ENCODE data around the gene KIF12. TPM values are rescaled to one million over a fixed set of nuclear protein-coding genes. Genes with fewer than 3 reads are reported as not detected.

The KIF12 gene
- total and polyA plus RNA-seq, 2 of the 8 experiments (the other 6 are each of a cell fraction or from before 2014, with no cell fraction given): 2.9 to 3.9 TPM

DNA sequence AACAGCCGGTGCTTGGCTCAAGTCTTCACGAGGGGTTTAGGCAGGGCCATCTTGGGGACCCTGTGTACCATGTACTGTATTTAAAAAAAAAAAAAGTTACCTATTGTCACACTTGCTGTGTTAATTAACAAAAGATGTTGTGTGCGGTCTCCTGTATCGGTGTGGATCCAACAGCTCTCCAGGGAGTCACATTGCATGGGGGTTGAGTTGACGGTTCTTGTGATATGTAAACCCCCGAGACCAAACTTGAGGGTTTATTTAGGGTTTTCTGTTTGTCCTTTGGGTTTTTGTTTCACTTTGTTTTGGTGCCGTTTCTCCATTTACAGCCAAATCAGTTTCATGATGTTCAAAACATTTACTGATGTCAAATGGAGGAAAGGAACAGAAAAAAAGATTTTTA lies 43.2 kb downstream of the KIF12 start:
- ChIA-PET CTCF (ENCODE audit: partially characterized antibody) (no interaction called here), POLR2A (ENCODE audit: partially characterized antibody) (no interaction called here)
- Histone ChIP-seq H3K9me3 (ENCODE audit: insufficient read depth in 2 of 2, low read depth in 1 of 2, low read length in 1 of 2) (no peaks in the 10 kb centered on the region), H4K20me1 (replicated peaks in 1 of 2; ENCODE audit: control insufficient read depth in 1 of 2, insufficient read depth in 2 of 2, low read length in 2 of 2) (peaks cover 0 to 3% of the 10 kb centered on the region in 2 experiments), H3K27ac (ENCODE audit: low read depth, low read length) (no peak overlapping the region), H3K79me1 (ENCODE audit: low read depth, low read length) (no peaks in the 10 kb centered on the region), H3K23me2 (ENCODE audit: low read depth, low read length) (no peaks in the 10 kb centered on the region), H3K23ac (ENCODE audit: insufficient read length) (no peak overlapping the region), H2BK120ac (replicated peaks; ENCODE audit: low read depth, low read length) (no peak overlapping the region), H2AFZ (ENCODE audit: low read length) (no peak overlapping the region), H4K5ac (ENCODE audit: insufficient read length, low read depth, low read length) (no peak overlapping the region), H3K79me2 (ENCODE audit: control insufficient read depth in 1 of 2, insufficient read depth in 2 of 2, low read length in 2 of 2) (no peaks in the 10 kb centered on the region), H3K9ac (replicated peaks in 1 of 4; ENCODE audit: extremely low read depth in 1 of 4, low read depth in 3 of 4, low read length in 3 of 4) (no peak overlapping the region), H3K36me3 (ENCODE audit: control insufficient read depth in 2 of 4, insufficient read depth in 4 of 4, low read length in 3 of 4) (peaks cover 0 to 6% (median 2%) of the 10 kb centered on the region in 4 experiments; a peak in 2 of 8 replicates), H4K91ac (replicated peaks; ENCODE audit: insufficient read length, low read length) (no peak overlapping the region), H3K4me1 (replicated peaks in 1 of 4; ENCODE audit: control insufficient read depth in 3 of 4, insufficient read depth in 4 of 4, low read length in 3 of 4) (no peaks in the 10 kb centered on the region), H3K4ac (replicated peaks; ENCODE audit: insufficient read length, low read depth, low read length) (no peak overlapping the region), H2BK12ac (ENCODE audit: low read depth, low read length) (no peak overlapping the region), H4K8ac (ENCODE audit: extremely low read depth, insufficient read depth, low read length) (no peak overlapping the region), H2BK20ac (ENCODE audit: low read length) (no peak overlapping the region), H3K56ac (replicated peaks; ENCODE audit: insufficient read length, low read depth, low read length) (no peak overlapping the region), H2BK15ac (ENCODE audit: low read length) (no peak overlapping the region), H2BK5ac (ENCODE audit: low read depth, low read length) (no peak overlapping the region), H3K18ac (ENCODE audit: extremely low read depth, low read length) (no peak overlapping the region), H3K27me3 (replicated peaks in 1 of 4; ENCODE audit: control insufficient read depth in 3 of 4, extremely low read depth in 1 of 4, insufficient read depth in 3 of 4, low read length in 3 of 4) (no peaks in the 10 kb centered on the region), H2AK5ac (ENCODE audit: low read depth, low read length) (no peak overlapping the region), H3K4me2 (ENCODE audit: insufficient read depth in 1 of 2, low read depth in 2 of 2, low read length in 2 of 2) (no peak overlapping the region), H3K14ac (ENCODE audit: insufficient read length) (no peak overlapping the region), H3K4me3 (ENCODE audit: extremely low read depth in 1 of 4, insufficient read depth in 2 of 4, low read depth in 3 of 4, low read length in 4 of 4) (no peak overlapping the region)
- DNase-seq (ENCODE audit: low read depth in 1 of 2, low spot score in 2 of 2): peak in 1 of 2 experiments; percentile 19
- FAIRE-seq: no peak
- 90% methylated on average over 7 of the region's 7 CpGs; no CpG with 5 or more reads in 1 of the 2 experiments for WGBS, 2 experiments (ENCODE audit: extremely low coverage in 1 of 2, insufficient coverage in 1 of 2, insufficient read length in 1 of 2, insufficient replicate concordance in 2 of 2, low coverage in 1 of 2, low lambda C conversion rate in 2 of 2, missing lambda C conversion rate in 1 of 2)
- TF ChIP-seq BCL11A (IDR thresholded peaks at IDR 0.05; ENCODE audit: low read depth in 2 of 2, low read length in 2 of 2) (no peak), JUND (IDR thresholded peaks at IDR 0.05; ENCODE audit: low read length) (no peak), NRF1 (IDR thresholded peaks at IDR 0.05; ENCODE audit: low read depth, low read length) (no peak), TEAD4 (IDR thresholded peaks at IDR 0.05; ENCODE audit: low read depth, low read length) (no peak), ZNF274 (IDR thresholded peaks at IDR 0.05; ENCODE audit: borderline replicate concordance, extremely low read depth, low read length) (no peak), CHD2 (IDR thresholded peaks at IDR 0.05; ENCODE audit: low read length) (no peak), JUN (IDR thresholded peaks at IDR 0.05; ENCODE audit: low read depth, low read length) (no peak)
- TF ChIP-seq, protein P1, sequence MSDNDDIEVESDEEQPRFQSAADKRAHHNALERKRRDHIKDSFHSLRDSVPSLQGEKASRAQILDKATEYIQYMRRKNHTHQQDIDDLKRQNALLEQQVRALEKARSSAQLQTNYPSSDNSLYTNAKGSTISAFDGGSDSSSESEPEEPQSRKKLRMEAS (IDR thresholded peaks at IDR 0.05): no peak
- TF ChIP-seq, protein P2, sequence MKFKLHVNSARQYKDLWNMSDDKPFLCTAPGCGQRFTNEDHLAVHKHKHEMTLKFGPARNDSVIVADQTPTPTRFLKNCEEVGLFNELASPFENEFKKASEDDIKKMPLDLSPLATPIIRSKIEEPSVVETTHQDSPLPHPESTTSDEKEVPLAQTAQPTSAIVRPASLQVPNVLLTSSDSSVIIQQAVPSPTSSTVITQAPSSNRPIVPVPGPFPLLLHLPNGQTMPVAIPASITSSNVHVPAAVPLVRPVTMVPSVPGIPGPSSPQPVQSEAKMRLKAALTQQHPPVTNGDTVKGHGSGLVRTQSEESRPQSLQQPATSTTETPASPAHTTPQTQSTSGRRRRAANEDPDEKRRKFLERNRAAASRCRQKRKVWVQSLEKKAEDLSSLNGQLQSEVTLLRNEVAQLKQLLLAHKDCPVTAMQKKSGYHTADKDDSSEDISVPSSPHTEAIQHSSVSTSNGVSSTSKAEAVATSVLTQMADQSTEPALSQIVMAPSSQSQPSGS (IDR thresholded peaks at IDR 0.05; ENCODE audit: low read length): no peak
- TF ChIP-seq, protein P3, sequence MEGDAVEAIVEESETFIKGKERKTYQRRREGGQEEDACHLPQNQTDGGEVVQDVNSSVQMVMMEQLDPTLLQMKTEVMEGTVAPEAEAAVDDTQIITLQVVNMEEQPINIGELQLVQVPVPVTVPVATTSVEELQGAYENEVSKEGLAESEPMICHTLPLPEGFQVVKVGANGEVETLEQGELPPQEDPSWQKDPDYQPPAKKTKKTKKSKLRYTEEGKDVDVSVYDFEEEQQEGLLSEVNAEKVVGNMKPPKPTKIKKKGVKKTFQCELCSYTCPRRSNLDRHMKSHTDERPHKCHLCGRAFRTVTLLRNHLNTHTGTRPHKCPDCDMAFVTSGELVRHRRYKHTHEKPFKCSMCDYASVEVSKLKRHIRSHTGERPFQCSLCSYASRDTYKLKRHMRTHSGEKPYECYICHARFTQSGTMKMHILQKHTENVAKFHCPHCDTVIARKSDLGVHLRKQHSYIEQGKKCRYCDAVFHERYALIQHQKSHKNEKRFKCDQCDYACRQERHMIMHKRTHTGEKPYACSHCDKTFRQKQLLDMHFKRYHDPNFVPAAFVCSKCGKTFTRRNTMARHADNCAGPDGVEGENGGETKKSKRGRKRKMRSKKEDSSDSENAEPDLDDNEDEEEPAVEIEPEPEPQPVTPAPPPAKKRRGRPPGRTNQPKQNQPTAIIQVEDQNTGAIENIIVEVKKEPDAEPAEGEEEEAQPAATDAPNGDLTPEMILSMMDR (IDR thresholded peaks at IDR 0.05; ENCODE audit: control extremely low read depth in 1 of 3, insufficient read depth in 1 of 3, low read depth in 1 of 3, low read length in 3 of 3): no peak

Measured in H1 (cell line).